ENCODE measurements around the gene ZDHHC8. TPM values are rescaled to one million over a fixed set of nuclear protein-coding genes. Genes with fewer than 3 reads are reported as not detected.

ZDHHC8 gene
- polyA plus RNA-seq, 2 of the 4 experiments (the other 2 are of a cell fraction): 5.3 to 28.1 TPM

GRCh38 chr22:20133930-20134549, 2.4 kb downstream of the ZDHHC8 start:
- FAIRE-seq: no peak
- H3K4me3 ChIP-seq: no peak overlapping the region
- H3K27ac ChIP-seq: no peak overlapping the region
- H3K9me3 ChIP-seq: no peaks in the 10 kb centered on the region
- POLR2A ChIA-PET: no interaction called here
- no peak overlapping the region for H3K4me2 ChIP-seq
- WGBS (ENCODE audit: missing lambda C conversion rate): 77% methylated on average over 6 of the region's 12 CpGs
- H3K4me1 ChIP-seq: peaks cover 7% of the 10 kb centered on the region; the same call in 1 of the 3 replicates
- no peak for DNase-seq (ENCODE audit: low read depth in 1 of 2, low spot score in 1 of 2)
- TF ChIP-seq GATA3 (IDR thresholded peaks at IDR 0.05; ENCODE audit: borderline replicate concordance): no peak
- no peak for TF ChIP-seq NR3C1 (IDR thresholded peaks at IDR 0.05)
- TF ChIP-seq BCL3 (IDR thresholded peaks at IDR 0.05): no peak
- no peak for TF ChIP-seq RNF2 (IDR thresholded peaks at IDR 0.05; ENCODE audit: borderline replicate concordance, low read depth)
- no peak for TF ChIP-seq CEBPB (IDR thresholded peaks at IDR 0.05)
- no peak for TF ChIP-seq HDAC2 (IDR thresholded peaks at IDR 0.05)
- TF ChIP-seq FOXS1 (CRISPR knock-in tag; IDR thresholded peaks at IDR 0.05): no peak
- TF ChIP-seq RFX5 (IDR thresholded peaks at IDR 0.05): no peak
- no peak for TF ChIP-seq POLR2A (IDR thresholded peaks at IDR 0.05; ENCODE audit: low read length)
- TF ChIP-seq RARB (CRISPR knock-in tag; IDR thresholded peaks at IDR 0.05): no peak
- TF ChIP-seq ESRRA (IDR thresholded peaks at IDR 0.05; ENCODE audit: borderline replicate concordance, low read length): no peak
- TF ChIP-seq, protein P1, sequence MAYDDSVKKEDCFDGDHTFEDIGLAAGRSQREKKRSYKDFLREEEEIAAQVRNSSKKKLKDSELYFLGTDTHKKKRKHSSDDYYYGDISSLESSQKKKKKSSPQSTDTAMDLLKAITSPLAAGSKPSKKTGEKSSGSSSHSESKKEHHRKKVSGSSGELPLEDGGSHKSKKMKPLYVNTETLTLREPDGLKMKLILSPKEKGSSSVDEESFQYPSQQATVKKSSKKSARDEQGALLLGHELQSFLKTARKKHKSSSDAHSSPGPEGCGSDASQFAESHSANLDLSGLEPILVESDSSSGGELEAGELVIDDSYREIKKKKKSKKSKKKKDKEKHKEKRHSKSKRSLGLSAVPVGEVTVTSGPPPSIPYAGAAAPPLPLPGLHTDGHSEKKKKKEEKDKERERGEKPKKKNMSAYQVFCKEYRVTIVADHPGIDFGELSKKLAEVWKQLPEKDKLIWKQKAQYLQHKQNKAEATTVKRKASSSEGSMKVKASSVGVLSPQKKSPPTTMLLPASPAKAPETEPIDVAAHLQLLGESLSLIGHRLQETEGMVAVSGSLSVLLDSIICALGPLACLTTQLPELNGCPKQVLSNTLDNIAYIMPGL (CRISPR knock-in tag; IDR thresholded peaks at IDR 0.05; ENCODE audit: borderline replicate concordance): no peak
- TF ChIP-seq EHF (CRISPR knock-in tag; IDR thresholded peaks at IDR 0.05): no peak
- no peak for TF ChIP-seq CHD2 (IDR thresholded peaks at IDR 0.05; ENCODE audit: low read length, partially characterized antibody)
- no peak for TF ChIP-seq HOXA7 (CRISPR knock-in tag; IDR thresholded peaks at IDR 0.05)
- TF ChIP-seq ELK1 (IDR thresholded peaks at IDR 0.05; ENCODE audit: low read depth, low read length): no peak
- TF ChIP-seq CHD4 (IDR thresholded peaks at IDR 0.05; ENCODE audit: borderline replicate concordance): no peak
- CTCF ChIA-PET: no interaction called here
- ATAC-seq: no peak

DNA sequence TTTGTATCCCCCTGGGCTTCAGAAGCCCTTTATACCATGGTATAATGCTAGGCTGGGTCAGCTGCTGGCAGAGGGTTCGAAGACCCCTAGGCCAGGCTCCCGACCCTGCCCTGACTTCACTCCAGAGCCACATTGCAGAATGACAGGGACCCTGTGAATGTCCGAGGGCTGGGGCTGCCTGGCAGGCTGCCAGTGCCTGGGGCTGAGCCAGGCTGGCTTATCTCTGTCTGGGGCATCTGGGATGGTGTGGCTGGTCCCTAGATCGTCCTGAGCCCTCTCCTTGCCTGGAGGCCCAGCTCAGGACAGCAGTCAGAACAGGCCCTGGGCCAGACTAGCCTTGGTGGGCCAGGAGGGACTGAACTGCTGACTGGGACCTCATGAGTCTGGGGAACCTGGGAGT, 3.7 kb downstream of the ZDHHC8 start:
- POLR2A ChIA-PET: no interaction called here
- FAIRE-seq: no peak
- no peak overlapping the region for H3K27ac ChIP-seq

More for the DNA sequence above, 3.7 kb downstream of the ZDHHC8 start:
- Histone ChIP-seq H3K9me3 (no peaks in the 10 kb centered on the region), H3K4me1 (peaks cover 7% of the 10 kb centered on the region; the same call in 1 of the 3 replicates), H3K4me3 (no peak overlapping the region), H3K4me2 (no peak overlapping the region)
- CTCF ChIA-PET: no interaction called here
- WGBS (ENCODE audit: missing lambda C conversion rate): 50% methylated on average over 1 of the region's 4 CpGs
- no peak for ATAC-seq
- TF ChIP-seq TFCP2L1 (CRISPR knock-in tag; IDR thresholded peaks at IDR 0.05) (no peak), ZSCAN20 (CRISPR knock-in tag; IDR thresholded peaks at IDR 0.05) (no peak), CHD4 (IDR thresholded peaks at IDR 0.05; ENCODE audit: borderline replicate concordance) (no peak), SMC3 (IDR thresholded peaks at IDR 0.05) (no peak), MAFK (IDR thresholded peaks at IDR 0.05; ENCODE audit: partially characterized antibody) (no peak), SREBF2 (IDR thresholded peaks at IDR 0.05) (no peak), FOSL2 (IDR thresholded peaks at IDR 0.05) (no peak), FOSL2 (CRISPR knock-in tag; IDR thresholded peaks at IDR 0.05) (no peak), CEBPB (IDR thresholded peaks at IDR 0.05) (no peak), MYC (IDR thresholded peaks at IDR 0.05; ENCODE audit: borderline replicate concordance, low read length) (no peak), RAD21 (conservative IDR thresholded peaks at IDR 0.05 in 1 of 2, IDR thresholded peaks at IDR 0.05 in 1 of 2) (no peak), RNF2 (IDR thresholded peaks at IDR 0.05; ENCODE audit: borderline replicate concordance, low read depth) (no peak)
- TF ChIP-seq, protein P2, sequence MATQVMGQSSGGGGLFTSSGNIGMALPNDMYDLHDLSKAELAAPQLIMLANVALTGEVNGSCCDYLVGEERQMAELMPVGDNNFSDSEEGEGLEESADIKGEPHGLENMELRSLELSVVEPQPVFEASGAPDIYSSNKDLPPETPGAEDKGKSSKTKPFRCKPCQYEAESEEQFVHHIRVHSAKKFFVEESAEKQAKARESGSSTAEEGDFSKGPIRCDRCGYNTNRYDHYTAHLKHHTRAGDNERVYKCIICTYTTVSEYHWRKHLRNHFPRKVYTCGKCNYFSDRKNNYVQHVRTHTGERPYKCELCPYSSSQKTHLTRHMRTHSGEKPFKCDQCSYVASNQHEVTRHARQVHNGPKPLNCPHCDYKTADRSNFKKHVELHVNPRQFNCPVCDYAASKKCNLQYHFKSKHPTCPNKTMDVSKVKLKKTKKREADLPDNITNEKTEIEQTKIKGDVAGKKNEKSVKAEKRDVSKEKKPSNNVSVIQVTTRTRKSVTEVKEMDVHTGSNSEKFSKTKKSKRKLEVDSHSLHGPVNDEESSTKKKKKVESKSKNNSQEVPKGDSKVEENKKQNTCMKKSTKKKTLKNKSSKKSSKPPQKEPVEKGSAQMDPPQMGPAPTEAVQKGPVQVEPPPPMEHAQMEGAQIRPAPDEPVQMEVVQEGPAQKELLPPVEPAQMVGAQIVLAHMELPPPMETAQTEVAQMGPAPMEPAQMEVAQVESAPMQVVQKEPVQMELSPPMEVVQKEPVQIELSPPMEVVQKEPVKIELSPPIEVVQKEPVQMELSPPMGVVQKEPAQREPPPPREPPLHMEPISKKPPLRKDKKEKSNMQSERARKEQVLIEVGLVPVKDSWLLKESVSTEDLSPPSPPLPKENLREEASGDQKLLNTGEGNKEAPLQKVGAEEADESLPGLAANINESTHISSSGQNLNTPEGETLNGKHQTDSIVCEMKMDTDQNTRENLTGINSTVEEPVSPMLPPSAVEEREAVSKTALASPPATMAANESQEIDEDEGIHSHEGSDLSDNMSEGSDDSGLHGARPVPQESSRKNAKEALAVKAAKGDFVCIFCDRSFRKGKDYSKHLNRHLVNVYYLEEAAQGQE (IDR thresholded peaks at IDR 0.05): no peak
- TF ChIP-seq, protein P1 (CRISPR knock-in tag; IDR thresholded peaks at IDR 0.05; ENCODE audit: borderline replicate concordance): no peak
- DNase-seq (ENCODE audit: low read depth in 1 of 2, low spot score in 1 of 2): no peak

Data from A549 (cell line).